ENCODE data around the gene RALGPS1. TPM values are rescaled to one million over a fixed set of nuclear protein-coding genes. Genes with fewer than 3 reads are reported as not detected.

Gene RALGPS1
- total and polyA plus RNA-seq, 2 of the 8 experiments (the other 6 are each of a cell fraction or from before 2014, with no cell fraction given): 20.0 to 23.5 TPM

GRCh38 chr9:127264462-127265219 lies 350.1 kb downstream of the RALGPS1 start, which contains the start of gene GARNL3:
GARNL3 (plus strand) TSS chr9:127264774; CDS start chr9:127264878, 104 bp downstream.
- Histone ChIP-seq H3K79me2 (ENCODE audit: control insufficient read depth in 1 of 2, insufficient read depth in 2 of 2, low read length in 2 of 2) (no peaks in the 10 kb centered on the region), H3K4me2 (ENCODE audit: insufficient read depth in 1 of 2, low read depth in 2 of 2, low read length in 2 of 2) (no peak within 1 kb of the TSS), H3K9ac (replicated peaks in 1 of 4; ENCODE audit: extremely low read depth in 1 of 4, low read depth in 3 of 4, low read length in 3 of 4) (no peak within 1 kb of the TSS), H3K36me3 (ENCODE audit: control insufficient read depth in 2 of 4, insufficient read depth in 4 of 4, low read length in 3 of 4) (no peaks in the 10 kb centered on the region), H3K23ac (ENCODE audit: insufficient read length) (no peak within 1 kb of the TSS), H3K56ac (replicated peaks; ENCODE audit: insufficient read length, low read depth, low read length) (no peak within 1 kb of the TSS), H2BK5ac (ENCODE audit: low read depth, low read length) (no peak within 1 kb of the TSS), H4K91ac (replicated peaks; ENCODE audit: insufficient read length, low read length) (no peak within 1 kb of the TSS), H3K4me1 (replicated peaks in 1 of 4; ENCODE audit: control insufficient read depth in 3 of 4, insufficient read depth in 4 of 4, low read length in 3 of 4) (peaks cover 0 to 6% (median 0%) of the 10 kb centered on the region in 4 experiments; a peak in 2 of 7 replicates), H2BK15ac (ENCODE audit: low read length) (no peak within 1 kb of the TSS), H3K4ac (replicated peaks; ENCODE audit: insufficient read length, low read depth, low read length) (no peak within 1 kb of the TSS), H2AK5ac (ENCODE audit: low read depth, low read length) (no peak within 1 kb of the TSS), H3K14ac (ENCODE audit: insufficient read length) (no peak within 1 kb of the TSS), H4K5ac (ENCODE audit: insufficient read length, low read depth, low read length) (no peak within 1 kb of the TSS), H3K79me1 (ENCODE audit: low read depth, low read length) (no peaks in the 10 kb centered on the region), H2BK120ac (replicated peaks; ENCODE audit: low read depth, low read length) (no peak within 1 kb of the TSS), H3K18ac (ENCODE audit: extremely low read depth, low read length) (no peak within 1 kb of the TSS), H2BK12ac (ENCODE audit: low read depth, low read length) (no peak within 1 kb of the TSS), H3K27ac (ENCODE audit: low read depth, low read length) (no peak within 1 kb of the TSS), H3K4me3 (ENCODE audit: extremely low read depth in 1 of 4, insufficient read depth in 2 of 4, low read depth in 3 of 4, low read length in 4 of 4) (no peak within 1 kb of the TSS), H2BK20ac (ENCODE audit: low read length) (no peak within 1 kb of the TSS), H2AFZ (ENCODE audit: low read length) (no peak within 1 kb of the TSS), H4K8ac (ENCODE audit: extremely low read depth, insufficient read depth, low read length) (no peak within 1 kb of the TSS), H3K9me3 (ENCODE audit: insufficient read depth in 2 of 2, low read depth in 1 of 2, low read length in 1 of 2) (no peaks in the 10 kb centered on the region), H3K27me3 (replicated peaks in 1 of 4; ENCODE audit: control insufficient read depth in 3 of 4, extremely low read depth in 1 of 4, insufficient read depth in 3 of 4, low read length in 3 of 4) (no peaks in the 10 kb centered on the region), H3K23me2 (ENCODE audit: low read depth, low read length) (no peaks in the 10 kb centered on the region), H4K20me1 (replicated peaks in 1 of 2; ENCODE audit: control insufficient read depth in 1 of 2, insufficient read depth in 2 of 2, low read length in 2 of 2) (no peaks in the 10 kb centered on the region)
- CTCF ChIA-PET (ENCODE audit: partially characterized antibody): interaction anchor here (0.9 to 1.0 kb wide), 2 partner anchors 11 to 47 kb away, joined by 3 to 4 read pairs; no protein-coding TSS in a partner anchor
- DNase-seq (ENCODE audit: low read depth in 1 of 2, low spot score in 2 of 2) (no peak), FAIRE-seq (peak; percentile 48)
- TF ChIP-seq, protein P1, sequence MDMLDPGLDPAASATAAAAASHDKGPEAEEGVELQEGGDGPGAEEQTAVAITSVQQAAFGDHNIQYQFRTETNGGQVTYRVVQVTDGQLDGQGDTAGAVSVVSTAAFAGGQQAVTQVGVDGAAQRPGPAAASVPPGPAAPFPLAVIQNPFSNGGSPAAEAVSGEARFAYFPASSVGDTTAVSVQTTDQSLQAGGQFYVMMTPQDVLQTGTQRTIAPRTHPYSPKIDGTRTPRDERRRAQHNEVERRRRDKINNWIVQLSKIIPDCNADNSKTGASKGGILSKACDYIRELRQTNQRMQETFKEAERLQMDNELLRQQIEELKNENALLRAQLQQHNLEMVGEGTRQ (IDR thresholded peaks at IDR 0.05; ENCODE audit: low read length): no peak
- TF ChIP-seq SP1 (IDR thresholded peaks at IDR 0.05; ENCODE audit: low read depth, low read length) (no peak), SIRT6 (IDR thresholded peaks at IDR 0.05; ENCODE audit: low read length) (no peak), YY1 (IDR thresholded peaks at IDR 0.05; ENCODE audit: low read depth, low read length) (peak; percentile 72; the same call in 1 of the 2 replicates)
- POLR2A ChIA-PET (ENCODE audit: partially characterized antibody): interaction anchor here (1.0 to 1.8 kb wide), 2 partner anchors 9 to 42 kb away, joined by 3 to 6 read pairs; no protein-coding TSS in a partner anchor
- 69% methylated on average over 8 of the region's 8 CpGs; no CpG with 5 or more reads in 1 of the 2 experiments for WGBS, 2 experiments (ENCODE audit: extremely low coverage in 1 of 2, insufficient coverage in 1 of 2, insufficient read length in 1 of 2, insufficient replicate concordance in 2 of 2, low coverage in 1 of 2, low lambda C conversion rate in 2 of 2, missing lambda C conversion rate in 1 of 2)

Data from H1 (cell line).